GM18870 (cell line): ENCODE results near the gene DLX6.
"Not testable (repeated sequence)": the region's sequence is repeated elsewhere in the genome, so short reads cannot be mapped to it uniquely, and the experiment has no call there.

Source experiments
- ATAC-seq: cut with Tn5 transposase; IDR thresholded peaks from one replicate; pipeline ENCODE4 v1.9.1; 2021; ENCODE audit warnings: moderate library complexity; ENCODE audit not compliant: unreplicated experiment

Gene DLX6

GRCh38 chr7:97021747-97022490 lies 16.6 kb downstream of the DLX6 start:
- ATAC-seq: no peak

GRCh38 chr7:97022491-97023306 lies 17.3 kb downstream of the DLX6 start:
- no peak for ATAC-seq

GRCh38 chr7:97024209-97025129 lies 19.1 kb downstream of the DLX6 start, which contains the start of gene DLX5:
Gene DLX5, minus strand, starts transcription at chr7:97024831. Its CDS starts 208 bp downstream, at chr7:97024623.
- no peak for ATAC-seq

GRCh38 chr7:97025130-97025499 lies 19.8 kb downstream of the DLX6 start:
- ATAC-seq: no peak

- no peak for ATAC-seq
Measured at GRCh38 chr7:97025983-97026714, 20.8 kb downstream of the DLX6 start.

GRCh38 chr7:97026715-97027426 lies 21.5 kb downstream of the DLX6 start:
- no peak for ATAC-seq

- ATAC-seq: peak; percentile 93
Measured at GRCh38 chr7:97027427-97028234, 22.3 kb downstream of the DLX6 start.

GRCh38 chr7:97034213-97034852 lies 29.0 kb downstream of the DLX6 start:
- ATAC-seq: not testable (repeated sequence)

GRCh38 chr7:97039374-97040065 lies 34.2 kb downstream of the DLX6 start:
- ATAC-seq: no peak

GRCh38 chr7:97043281-97043680 lies 37.9 kb downstream of the DLX6 start:
- ATAC-seq: no peak
